ENCODE measurements around the gene ABR.

DNA sequence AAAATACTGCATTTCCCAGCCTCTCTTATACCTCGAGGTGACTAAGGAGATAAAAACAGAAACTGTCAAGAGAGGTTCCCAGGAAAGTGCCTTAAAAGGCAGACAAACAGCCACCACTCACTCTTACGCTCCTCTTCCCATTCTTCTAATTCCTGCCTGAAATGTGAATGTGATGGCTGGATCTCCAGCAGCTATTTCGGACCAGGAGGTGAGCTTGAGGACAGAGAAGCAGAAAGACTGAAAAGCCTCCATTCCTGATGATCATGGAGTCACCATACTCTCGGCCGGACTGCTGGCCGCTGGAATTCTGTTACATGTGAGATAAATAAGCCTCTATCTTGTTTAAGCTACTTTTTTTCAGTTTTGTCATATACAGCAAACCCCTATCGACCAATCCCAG, 41.4 kb upstream of the ABR start:
- TF ChIP-seq CTCF (IDR thresholded peaks at IDR 0.05; ENCODE audit: control extremely low read depth in 1 of 3, insufficient read depth in 1 of 3, low read depth in 1 of 3, low read length in 3 of 3) (no peak), HDAC2 (IDR thresholded peaks at IDR 0.05; ENCODE audit: borderline replicate concordance in 1 of 2, low read depth in 2 of 2, low read length in 2 of 2) (no peak), EZH2 (IDR thresholded peaks at IDR 0.05; ENCODE audit: low read depth, low read length, severe bottlenecking) (no peak), FOSL1 (IDR thresholded peaks at IDR 0.05; ENCODE audit: insufficient read depth, low read depth, low read length) (no peak), MAX (IDR thresholded peaks at IDR 0.05) (no peak), SP1 (IDR thresholded peaks at IDR 0.05; ENCODE audit: low read depth, low read length) (no peak), CHD2 (IDR thresholded peaks at IDR 0.05; ENCODE audit: low read length) (no peak), TCF12 (IDR thresholded peaks at IDR 0.05; ENCODE audit: low read depth, low read length) (no peak), JUND (IDR thresholded peaks at IDR 0.05; ENCODE audit: low read length) (no peak), SUZ12 (IDR thresholded peaks at IDR 0.05; ENCODE audit: low read length) (no peak), EP300 (IDR thresholded peaks at IDR 0.05; ENCODE audit: borderline replicate concordance in 1 of 2, low read depth in 2 of 2, low read length in 2 of 2) (no peak), SRF (IDR thresholded peaks at IDR 0.05; ENCODE audit: low read depth, low read length) (no peak), SP2 (IDR thresholded peaks at IDR 0.05; ENCODE audit: low read length) (no peak), CREB1 (IDR thresholded peaks at IDR 0.05) (no peak)
